ENCODE results near the gene KIF21A. TPM values are rescaled to one million over a fixed set of nuclear protein-coding genes. Genes with fewer than 3 reads are reported as not detected.
"Not testable (repeated sequence)": the region's sequence is repeated elsewhere in the genome, so short reads cannot be mapped to it uniquely, and the experiment has no call there.

The KIF21A gene
- total RNA-seq, 1 donor from 2014 or later, result 37.4 TPM

GRCh38 chr12:39476121-39476520 lies 33.2 kb upstream of the KIF21A start:
- H3K27me3 ChIP-seq (ENCODE audit: control insufficient read depth, insufficient read depth, low read length), result no peaks in the 10 kb centered on the region
- H3K4me3 ChIP-seq (ENCODE audit: low read depth, low read length), result no peak overlapping the region
- TF ChIP-seq CTCF (IDR thresholded peaks at IDR 0.05; ENCODE audit: insufficient read depth, low read length, severe bottlenecking), result no peak
- DNase-seq (ENCODE audit: low read depth) (no peak), FAIRE-seq (no peak)
- no peaks in the 10 kb centered on the region for H3K36me3 ChIP-seq (ENCODE audit: control insufficient read depth, insufficient read depth, low read length)

- DNase-seq (ENCODE audit: low read depth); H3K27me3 ChIP-seq (ENCODE audit: control insufficient read depth, insufficient read depth, low read length); FAIRE-seq; H3K4me3 ChIP-seq (ENCODE audit: low read depth, low read length); H3K36me3 ChIP-seq (ENCODE audit: control insufficient read depth, insufficient read depth, low read length): not testable (repeated sequence)
These were observed 32.2 kb upstream of the KIF21A start for GRCh38 chr12:39475136-39475535.

- DNase-seq (ENCODE audit: low read depth) (peak; percentile 25), FAIRE-seq (no peak)
- Histone ChIP-seq H3K36me3 (ENCODE audit: control insufficient read depth, insufficient read depth, low read length) (no peaks in the 10 kb centered on the region), H3K4me3 (ENCODE audit: low read depth, low read length) (no peak overlapping the region), H3K27me3 (ENCODE audit: control insufficient read depth, insufficient read depth, low read length) (no peaks in the 10 kb centered on the region)
- no peak for TF ChIP-seq CTCF (IDR thresholded peaks at IDR 0.05; ENCODE audit: insufficient read depth, low read length, severe bottlenecking)
These were observed 24.5 kb upstream of the KIF21A start for GRCh38 chr12:39467432-39467870.

- no peak for TF ChIP-seq CTCF (IDR thresholded peaks at IDR 0.05; ENCODE audit: insufficient read depth, low read length, severe bottlenecking)
- Histone ChIP-seq H3K27me3 (ENCODE audit: control insufficient read depth, insufficient read depth, low read length) (no peaks in the 10 kb centered on the region), H3K36me3 (ENCODE audit: control insufficient read depth, insufficient read depth, low read length) (no peaks in the 10 kb centered on the region), H3K4me3 (ENCODE audit: low read depth, low read length) (no peak overlapping the region)
- no peak for FAIRE-seq
- DNase-seq (ENCODE audit: low read depth), result peak; percentile 62
These were observed 22.2 kb upstream of the KIF21A start for GRCh38 chr12:39464976-39465695.

GRCh38 chr12:39461059-39461458 lies 18.1 kb upstream of the KIF21A start:
- no peak for TF ChIP-seq CTCF (IDR thresholded peaks at IDR 0.05; ENCODE audit: insufficient read depth, low read length, severe bottlenecking)
- Histone ChIP-seq H3K27me3 (ENCODE audit: control insufficient read depth, insufficient read depth, low read length) (no peaks in the 10 kb centered on the region), H3K4me3 (ENCODE audit: low read depth, low read length) (no peak overlapping the region), H3K36me3 (ENCODE audit: control insufficient read depth, insufficient read depth, low read length) (no peaks in the 10 kb centered on the region)
- no peak for FAIRE-seq
- DNase-seq (ENCODE audit: low read depth), result no peak

- no peak for TF ChIP-seq CTCF (IDR thresholded peaks at IDR 0.05; ENCODE audit: insufficient read depth, low read length, severe bottlenecking)
- FAIRE-seq (no peak), DNase-seq (ENCODE audit: low read depth) (no peak)
These were observed 16.1 kb upstream of the KIF21A start for GRCh38 chr12:39459027-39459434.

More at GRCh38 chr12:39459027-39459434, 16.1 kb upstream of the KIF21A start:
- H3K27me3 ChIP-seq (ENCODE audit: control insufficient read depth, insufficient read depth, low read length), result no peaks in the 10 kb centered on the region
- no peaks in the 10 kb centered on the region for H3K36me3 ChIP-seq (ENCODE audit: control insufficient read depth, insufficient read depth, low read length)
- no peak overlapping the region for H3K4me3 ChIP-seq (ENCODE audit: low read depth, low read length)

Data from bronchial epithelial cell (primary cell).